Stomach smooth muscle (tissue), 2 donors: ENCODE results near the gene SIRPD.

Source experiments
- H3K27ac ChIP-seq: one replicate; pipeline ENCODE4 v1.7.0; 2013; ENCODE audit warnings: mild to moderate bottlenecking, low read length, inconsistent platforms
- H3K27me3 ChIP-seq, 2 donors: one replicate each; pipeline ENCODE4 v1.7.0; 2013; ENCODE audit warnings: low read length in 2 of 2; ENCODE audit not compliant: insufficient read depth in 2 of 2, control insufficient read depth in 1 of 2
- H3K36me3 ChIP-seq, 2 donors: one replicate each; pipeline ENCODE4 v1.7.0; 2013; ENCODE audit warnings: low read length in 2 of 2; ENCODE audit not compliant: control insufficient read depth in 2 of 2, insufficient read depth in 2 of 2
- H3K4me1 ChIP-seq: one replicate; pipeline ENCODE4 v1.7.0; 2013; ENCODE audit warnings: low read length; ENCODE audit not compliant: control insufficient read depth, insufficient read depth
- H3K4me3 ChIP-seq, 2 donors: one replicate each; pipeline ENCODE4 v1.7.0; 2013; ENCODE audit warnings: low read length in 2 of 2
- H3K9ac ChIP-seq, 2 donors: one replicate each; pipeline ENCODE4 v1.7.0; 2013; ENCODE audit warnings: low read length in 2 of 2, mild to moderate bottlenecking in 1 of 2
- H3K9me3 ChIP-seq, 2 donors: one replicate each; pipeline ENCODE4 v1.7.0; 2013; ENCODE audit warnings: low read length in 2 of 2; ENCODE audit not compliant: control insufficient read depth in 2 of 2
- donor health status: healthy.
- donor health status: Pancreatic carcinoma.

SIRPD gene

DNA sequence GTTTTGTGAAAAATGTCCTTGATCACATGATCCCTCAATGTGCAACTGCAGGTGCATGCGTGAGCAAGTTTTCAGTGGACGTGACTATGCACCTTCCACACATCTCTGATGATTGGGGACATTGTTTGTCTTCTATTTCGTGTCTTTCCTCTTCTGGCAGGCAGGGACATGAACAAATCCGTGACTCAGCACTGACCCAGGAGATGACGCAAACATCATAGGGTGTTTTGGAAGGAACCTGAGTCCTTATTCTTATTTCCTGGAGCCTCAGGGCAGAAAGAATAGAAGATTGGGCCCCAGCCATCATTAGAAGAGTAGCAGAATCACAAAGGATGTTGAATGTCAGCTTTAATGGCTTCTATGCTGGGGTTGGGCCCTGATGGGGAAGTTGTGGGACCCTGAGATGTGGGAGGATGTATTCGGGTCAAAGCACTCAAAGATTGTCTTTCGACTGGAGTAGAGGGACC lies 11.9 kb upstream of the SIRPD start:
- H3K9ac ChIP-seq, result no peak overlapping the region
- no peak overlapping the region for H3K27ac ChIP-seq
- H3K27me3 ChIP-seq, result no peaks in the 10 kb centered on the region
- no peaks in the 10 kb centered on the region for H3K4me1 ChIP-seq
- no peaks in the 10 kb centered on the region for H3K36me3 ChIP-seq
- no peak overlapping the region for H3K4me3 ChIP-seq
- H3K9me3 ChIP-seq, result no peaks in the 10 kb centered on the region

DNA sequence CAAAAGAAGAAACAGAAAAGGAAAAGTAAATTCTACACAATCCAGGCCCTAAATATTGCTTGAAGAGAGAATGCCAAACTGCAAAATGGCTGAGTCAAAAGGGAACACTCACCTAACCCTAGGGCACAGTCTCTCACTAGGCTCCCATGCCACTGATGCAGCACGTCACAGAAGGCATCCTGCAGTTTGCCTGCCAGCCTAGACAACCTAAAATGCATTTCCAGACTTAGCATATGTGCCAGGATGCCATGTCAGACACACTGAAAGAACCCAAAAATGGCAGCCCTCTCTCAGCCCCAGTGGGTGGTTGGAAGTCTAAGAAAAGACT lies 10.6 kb upstream of the SIRPD start:
- no peaks in the 10 kb centered on the region for H3K9me3 ChIP-seq
- H3K4me3 ChIP-seq, result no peak overlapping the region
- no peak overlapping the region for H3K9ac ChIP-seq
- no peak overlapping the region for H3K27ac ChIP-seq
- H3K36me3 ChIP-seq, result no peaks in the 10 kb centered on the region
- no peaks in the 10 kb centered on the region for H3K27me3 ChIP-seq
- H3K4me1 ChIP-seq, result no peaks in the 10 kb centered on the region

DNA sequence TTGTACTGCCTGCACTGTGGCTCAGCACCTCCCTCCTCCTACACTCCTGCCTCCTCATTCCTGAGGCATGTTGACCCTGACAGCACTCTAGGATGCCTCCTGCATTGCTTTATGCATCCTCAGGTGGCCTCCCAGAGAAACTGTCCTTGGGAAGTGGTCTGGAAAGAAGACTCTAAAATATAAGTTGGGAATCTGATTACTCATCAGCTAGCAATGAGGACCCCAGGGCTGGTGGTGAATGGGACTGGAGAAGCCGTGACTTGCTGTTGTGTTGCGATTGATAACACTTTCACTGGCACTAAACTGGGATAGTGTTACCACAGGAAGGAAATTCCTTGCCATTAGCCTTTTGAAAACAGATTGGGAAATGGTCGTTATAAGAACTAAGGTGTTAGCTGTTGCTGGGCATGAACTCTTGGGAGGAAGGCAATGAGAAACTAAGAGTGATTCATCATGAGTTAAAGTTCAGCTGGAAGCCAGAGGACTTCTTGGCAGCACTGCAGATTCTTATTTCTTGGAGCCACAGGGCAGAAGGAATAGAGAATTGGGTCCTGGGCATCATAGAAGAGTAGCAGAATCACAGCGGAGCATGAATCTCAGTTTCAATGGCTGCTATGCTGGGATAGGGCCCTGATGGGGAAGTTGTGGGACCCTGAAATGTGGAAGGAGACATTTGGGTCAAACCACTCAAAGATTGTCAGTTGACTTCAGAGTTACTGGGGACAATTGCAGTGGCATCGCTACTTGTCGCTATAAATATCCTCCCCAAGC lies 10.1 kb upstream of the SIRPD start:
- H3K9me3 ChIP-seq, result no peaks in the 10 kb centered on the region
- no peak overlapping the region for H3K9ac ChIP-seq
- no peaks in the 10 kb centered on the region for H3K36me3 ChIP-seq
- H3K27ac ChIP-seq, result no peak overlapping the region
- no peaks in the 10 kb centered on the region for H3K27me3 ChIP-seq
- H3K4me1 ChIP-seq, result no peaks in the 10 kb centered on the region
- no peak overlapping the region for H3K4me3 ChIP-seq

DNA sequence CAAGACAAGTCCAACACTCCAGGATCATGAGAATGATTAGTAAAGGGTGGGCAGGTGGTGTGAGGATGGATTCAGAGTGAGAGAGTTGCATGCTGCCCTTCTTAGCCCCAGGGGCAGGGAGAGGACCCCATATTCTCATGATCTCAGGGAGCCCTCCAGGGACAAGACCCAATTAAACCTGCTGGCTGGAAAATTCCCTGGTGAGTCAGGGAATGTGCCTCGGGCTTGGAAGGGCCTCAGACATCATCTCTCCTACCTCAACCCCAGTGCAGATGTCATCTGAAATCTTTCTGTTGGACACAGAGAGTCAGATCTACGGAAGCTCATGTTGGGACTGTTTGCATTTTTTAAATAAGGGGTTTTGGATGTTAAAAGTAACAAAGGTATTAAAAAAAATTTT lies 9.2 kb upstream of the SIRPD start:
- Histone ChIP-seq H3K36me3 (no peaks in the 10 kb centered on the region), H3K4me1 (no peaks in the 10 kb centered on the region), H3K27ac (no peak overlapping the region), H3K9ac (no peak overlapping the region), H3K4me3 (no peak overlapping the region), H3K9me3 (peaks cover 0 to 2% of the 10 kb centered on the region in 2 donors), H3K27me3 (no peaks in the 10 kb centered on the region)

GRCh38 chr20:1565461-1565860 lies 8.0 kb upstream of the SIRPD start:
- Histone ChIP-seq H3K4me3 (no peak overlapping the region), H3K9ac (no peak overlapping the region), H3K9me3 (peaks cover 0 to 2% of the 10 kb centered on the region in 2 donors), H3K36me3 (no peaks in the 10 kb centered on the region), H3K27me3 (no peaks in the 10 kb centered on the region), H3K27ac (no peak overlapping the region), H3K4me1 (no peaks in the 10 kb centered on the region)

DNA sequence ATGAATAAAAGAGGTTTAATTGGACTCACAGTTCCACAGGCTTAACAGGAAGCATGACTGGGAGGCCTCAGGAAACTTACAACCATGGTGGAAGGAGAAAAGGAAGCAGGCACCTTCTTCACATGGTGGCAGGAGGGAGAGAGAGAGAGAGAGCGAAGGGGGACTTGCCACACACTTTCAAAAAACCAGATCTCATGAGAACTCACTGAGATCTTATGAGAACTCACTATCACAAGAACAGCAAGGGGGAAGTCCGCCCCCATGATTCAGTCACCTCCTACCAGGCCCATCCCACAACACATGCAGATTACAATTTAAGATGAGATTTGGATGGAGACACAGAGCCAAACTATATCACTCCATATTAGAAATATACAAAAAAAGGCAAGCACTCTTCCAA lies 6.1 kb upstream of the SIRPD start:
- H3K27me3 ChIP-seq, result no peaks in the 10 kb centered on the region

GRCh38 chr20:1562622-1563021 lies 5.1 kb upstream of the SIRPD start:
- Histone ChIP-seq H3K9ac (no peak overlapping the region), H3K27ac (no peak overlapping the region), H3K4me3 (no peak overlapping the region), H3K36me3 (no peaks in the 10 kb centered on the region), H3K9me3 (peaks cover 0 to 5% of the 10 kb centered on the region in 2 donors), H3K27me3 (no peaks in the 10 kb centered on the region), H3K4me1 (no peaks in the 10 kb centered on the region)

More for the DNA sequence above, 6.1 kb upstream of the SIRPD start:
- Histone ChIP-seq H3K27ac (no peak overlapping the region), H3K4me1 (no peaks in the 10 kb centered on the region), H3K36me3 (no peaks in the 10 kb centered on the region), H3K4me3 (no peak overlapping the region), H3K9me3 (peaks cover 0 to 5% of the 10 kb centered on the region in 2 donors), H3K9ac (no peak overlapping the region)

- no peak overlapping the region for H3K9ac ChIP-seq
- no peak overlapping the region for H3K27ac ChIP-seq
- peaks cover 0 to 5% of the 10 kb centered on the region in 2 donors for H3K9me3 ChIP-seq
- H3K4me1 ChIP-seq, result no peaks in the 10 kb centered on the region
- H3K4me3 ChIP-seq, result no peak overlapping the region
- H3K27me3 ChIP-seq, result peaks cover 0 to 2% of the 10 kb centered on the region in 2 donors
- no peaks in the 10 kb centered on the region for H3K36me3 ChIP-seq
Observed at GRCh38 chr20:1561350-1561749, 3.8 kb upstream of the SIRPD start.

DNA sequence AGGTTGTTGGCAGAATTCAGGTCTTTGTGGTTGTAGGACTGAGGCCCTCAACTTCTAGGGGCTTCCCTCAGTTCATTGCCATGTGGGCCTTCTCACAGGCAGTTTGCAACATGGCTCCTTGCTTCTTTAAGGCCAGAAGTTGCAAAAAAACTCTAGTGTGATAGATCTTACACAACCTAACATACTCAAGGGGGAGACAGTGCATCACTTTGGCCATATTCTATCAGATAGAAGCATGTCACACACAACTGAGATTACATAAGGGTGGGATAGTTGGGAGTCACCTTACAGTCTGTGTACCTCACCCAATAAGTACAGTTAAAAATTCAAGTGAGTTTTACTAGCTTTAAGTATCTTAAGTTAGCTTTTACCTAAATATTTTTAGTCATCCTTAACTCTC lies 1.6 kb downstream of the SIRPD start:
- Histone ChIP-seq H3K36me3 (no peaks in the 10 kb centered on the region), H3K9me3 (peaks cover 4 to 8% of the 10 kb centered on the region in 2 donors)

GRCh38 chr20:1539816-1540419 lies 17.6 kb downstream of the SIRPD start:
- no peaks in the 10 kb centered on the region for H3K4me1 ChIP-seq
- H3K9ac ChIP-seq, result no peak overlapping the region
- H3K4me3 ChIP-seq, result no peak overlapping the region
- no peak overlapping the region for H3K27ac ChIP-seq
- H3K9me3 ChIP-seq, result no peaks in the 10 kb centered on the region
- no peaks in the 10 kb centered on the region for H3K36me3 ChIP-seq
- no peaks in the 10 kb centered on the region for H3K27me3 ChIP-seq

More for the DNA sequence above, 1.6 kb downstream of the SIRPD start:
- Histone ChIP-seq H3K4me3 (no peak overlapping the region), H3K4me1 (no peaks in the 10 kb centered on the region), H3K27ac (no peak overlapping the region), H3K9ac (no peak overlapping the region), H3K27me3 (peaks cover 0 to 2% of the 10 kb centered on the region in 2 donors)

DNA sequence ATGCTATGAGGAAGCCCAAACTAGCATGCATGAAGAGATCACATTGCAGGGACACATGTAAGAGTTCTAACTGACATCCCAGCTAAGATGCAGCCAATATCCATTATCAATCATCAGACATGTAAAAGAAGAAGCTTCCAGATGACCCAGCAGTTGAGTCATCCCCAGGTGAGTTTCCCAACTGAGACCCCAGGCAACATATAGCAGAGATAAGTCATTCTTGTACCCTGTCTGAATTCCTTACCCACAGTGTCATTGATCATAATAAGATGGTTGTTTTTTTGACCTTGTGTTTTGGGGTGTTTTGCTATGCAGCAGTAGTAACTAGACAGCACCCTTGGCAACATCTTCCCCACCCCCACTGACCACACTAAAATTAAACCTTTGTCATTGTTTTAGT lies 18.9 kb downstream of the SIRPD start:
- Histone ChIP-seq H3K9me3 (no peaks in the 10 kb centered on the region), H3K27me3 (no peaks in the 10 kb centered on the region), H3K4me3 (no peak overlapping the region), H3K9ac (no peak overlapping the region), H3K36me3 (no peaks in the 10 kb centered on the region), H3K4me1 (no peaks in the 10 kb centered on the region), H3K27ac (no peak overlapping the region)
